Measurements from ENCODE around the gene HPGDS. TPM values are rescaled to one million over a fixed set of nuclear protein-coding genes. Genes with fewer than 3 reads are reported as not detected.
"Not testable (repeated sequence)": the region's sequence is repeated elsewhere in the genome, so short reads cannot be mapped to it uniquely, and the experiment has no call there.

The HPGDS gene
- total RNA-seq, 1 experiment from 2014 or later: not detected

- Histone ChIP-seq H4K20me1 (ENCODE audit: low read length) (no peaks in the 10 kb centered on the region), H3K4me3 (ENCODE audit: low read length) (no peak overlapping the region), H3K4me2 (ENCODE audit: low read length) (no peak overlapping the region), H3F3A (ENCODE audit: low read length, unreplicated experiment) (no peaks in the 10 kb centered on the region), H3K9me2 (replicated peaks; ENCODE audit: low read length) (no peaks in the 10 kb centered on the region), H3K9me3 (ENCODE audit: low read length) (no peaks in the 10 kb centered on the region), H3K9ac (ENCODE audit: low read length) (no peak overlapping the region), H3K36me3 (ENCODE audit: low read depth, low read length) (no peaks in the 10 kb centered on the region), H2AFZ (ENCODE audit: low read length) (no peak overlapping the region), H3K4me1 (ENCODE audit: insufficient read depth, low read length) (no peaks in the 10 kb centered on the region; the same call in 1 of the 2 replicates), H3K79me2 (ENCODE audit: low read length) (no peaks in the 10 kb centered on the region), H3K27me3 (ENCODE audit: low read length) (no peaks in the 10 kb centered on the region), H3K27ac (ENCODE audit: low read length) (no peak overlapping the region)
- DNase-seq (no peak), ATAC-seq (no peak)
- no peak for TF ChIP-seq EZH2 (IDR thresholded peaks at IDR 0.05; ENCODE audit: low read length, unreplicated experiment)
- TF ChIP-seq CTCF (conservative IDR thresholded peaks at IDR 0.05; ENCODE audit: low read depth, low read length): no peak
- no peak for TF ChIP-seq EZH2phosphoT487 (IDR thresholded peaks at IDR 0.05; ENCODE audit: borderline replicate concordance, low read length)
- intact Hi-C loops (cut with micrococcal nuclease): no loop called here
- CTCF ChIA-PET: no interaction called here
- no TSS peak for BruUV-seq (replicated peaks)
- POLR2A ChIA-PET (ENCODE audit: unreplicated experiment): no interaction called here
Observed at GRCh38 chr4:94341481-94342370, 910 bp downstream of the HPGDS start.

- H3K9me3 ChIP-seq (ENCODE audit: low read length): no peaks in the 10 kb centered on the region
- no peak overlapping the region for H3K4me2 ChIP-seq (ENCODE audit: low read length)
- CTCF ChIA-PET: no interaction called here
- no peaks in the 10 kb centered on the region for H3K79me2 ChIP-seq (ENCODE audit: low read length)
- DNase-seq: no peak
- intact Hi-C loops (cut with micrococcal nuclease): no loop called here
- H3K27me3 ChIP-seq (ENCODE audit: low read length): no peaks in the 10 kb centered on the region
- TF ChIP-seq EZH2phosphoT487 (IDR thresholded peaks at IDR 0.05; ENCODE audit: borderline replicate concordance, low read length): no peak
- TF ChIP-seq CTCF (conservative IDR thresholded peaks at IDR 0.05; ENCODE audit: low read depth, low read length): no peak
- TF ChIP-seq EZH2 (IDR thresholded peaks at IDR 0.05; ENCODE audit: low read length, unreplicated experiment): no peak
- H2AFZ ChIP-seq (ENCODE audit: low read length): no peak overlapping the region
- peaks cover 8% of the 10 kb centered on the region for H3K4me1 ChIP-seq (ENCODE audit: insufficient read depth, low read length)
- ATAC-seq: no peak
- no peaks in the 10 kb centered on the region for H4K20me1 ChIP-seq (ENCODE audit: low read length)
- H3K27ac ChIP-seq (ENCODE audit: low read length): no peak overlapping the region
- POLR2A ChIA-PET (ENCODE audit: unreplicated experiment): no interaction called here
- no TSS peak for BruUV-seq (replicated peaks)
- H3K36me3 ChIP-seq (ENCODE audit: low read depth, low read length): no peaks in the 10 kb centered on the region
- H3K9me2 ChIP-seq (replicated peaks; ENCODE audit: low read length): no peaks in the 10 kb centered on the region
- H3K4me3 ChIP-seq (ENCODE audit: low read length): no peak overlapping the region
- no peaks in the 10 kb centered on the region for H3F3A ChIP-seq (ENCODE audit: low read length, unreplicated experiment)
- H3K9ac ChIP-seq (ENCODE audit: low read length): no peak overlapping the region
Observed at GRCh38 chr4:94339779-94340178, 2.9 kb downstream of the HPGDS start.

GRCh38 chr4:94338681-94339351 is 3.8 kb downstream of the HPGDS start:
- no peak overlapping the region for H3K4me3 ChIP-seq (ENCODE audit: low read length)
- ChIA-PET POLR2A (ENCODE audit: unreplicated experiment) (no interaction called here), CTCF (no interaction called here)
- no peak overlapping the region for H3K27ac ChIP-seq (ENCODE audit: low read length)
- H3K9me3 ChIP-seq (ENCODE audit: low read length): no peaks in the 10 kb centered on the region
- no peak for TF ChIP-seq EZH2phosphoT487 (IDR thresholded peaks at IDR 0.05; ENCODE audit: borderline replicate concordance, low read length)
- no peak for TF ChIP-seq EZH2 (IDR thresholded peaks at IDR 0.05; ENCODE audit: low read length, unreplicated experiment)
- no peak for TF ChIP-seq CTCF (conservative IDR thresholded peaks at IDR 0.05; ENCODE audit: low read depth, low read length)
- H4K20me1 ChIP-seq (ENCODE audit: low read length): no peaks in the 10 kb centered on the region
- BruUV-seq (replicated peaks): no TSS peak
- no peaks in the 10 kb centered on the region for H3K36me3 ChIP-seq (ENCODE audit: low read depth, low read length)
- no peaks in the 10 kb centered on the region for H3F3A ChIP-seq (ENCODE audit: low read length, unreplicated experiment)
- DNase-seq: no peak
- no peaks in the 10 kb centered on the region for H3K79me2 ChIP-seq (ENCODE audit: low read length)
- no peaks in the 10 kb centered on the region for H3K9me2 ChIP-seq (replicated peaks; ENCODE audit: low read length)
- no peak for ATAC-seq
- H3K27me3 ChIP-seq (ENCODE audit: low read length): no peaks in the 10 kb centered on the region
- H3K4me2 ChIP-seq (ENCODE audit: low read length): no peak overlapping the region
- H3K4me1 ChIP-seq (ENCODE audit: insufficient read depth, low read length): peaks cover 17% of the 10 kb centered on the region
- no peak overlapping the region for H3K9ac ChIP-seq (ENCODE audit: low read length)
- H2AFZ ChIP-seq (ENCODE audit: low read length): no peak overlapping the region
- intact Hi-C loops (cut with micrococcal nuclease): no loop called here

GRCh38 chr4:94336791-94337190 is 5.8 kb downstream of the HPGDS start:
- H2AFZ ChIP-seq (ENCODE audit: low read length); H3K79me2 ChIP-seq (ENCODE audit: low read length); H3F3A ChIP-seq (ENCODE audit: low read length, unreplicated experiment); H3K9me2 ChIP-seq (replicated peaks; ENCODE audit: low read length); DNase-seq; H3K27me3 ChIP-seq (ENCODE audit: low read length); POLR2A ChIA-PET (ENCODE audit: unreplicated experiment); H3K9me3 ChIP-seq (ENCODE audit: low read length); H4K20me1 ChIP-seq (ENCODE audit: low read length); intact Hi-C loops (cut with micrococcal nuclease); H3K4me2 ChIP-seq (ENCODE audit: low read length); H3K4me3 ChIP-seq (ENCODE audit: low read length); CTCF ChIA-PET; H3K9ac ChIP-seq (ENCODE audit: low read length); BruUV-seq (replicated peaks); ATAC-seq; H3K36me3 ChIP-seq (ENCODE audit: low read depth, low read length); H3K27ac ChIP-seq (ENCODE audit: low read length): not testable (repeated sequence)
- H3K4me1 ChIP-seq (ENCODE audit: insufficient read depth, low read length): peaks cover 17% of the 10 kb centered on the region
